Cortex of kidney (tissue), 1 donor: ENCODE results near the gene GPC5.
"Not testable (repeated sequence)": the region's sequence is repeated elsewhere in the genome, so short reads cannot be mapped to it uniquely, and the experiment has no call there.

Experiments
- DNase-seq: peaks from one replicate; lab custom pipeline; 2025; lab: John Stamatoyannopoulos, UW

Gene GPC5

GRCh38 chr13:91652404-91653301, 254.2 kb downstream of the GPC5 start:
- DNase-seq, result no peak

GRCh38 chr13:91655731-91656130, 257.3 kb downstream of the GPC5 start:
- no peak for DNase-seq

GRCh38 chr13:91657283-91657682, 258.9 kb downstream of the GPC5 start:
- no peak for DNase-seq

GRCh38 chr13:91659256-91660075, 261.0 kb downstream of the GPC5 start:
- no peak for DNase-seq

GRCh38 chr13:91660076-91660415, 261.6 kb downstream of the GPC5 start:
- DNase-seq, result no peak

- DNase-seq, result no peak
Measured at GRCh38 chr13:91661692-91662490, 263.5 kb downstream of the GPC5 start.

- DNase-seq, result no peak
Measured at GRCh38 chr13:91664039-91664438, 265.6 kb downstream of the GPC5 start.

GRCh38 chr13:91667486-91667885, 269.1 kb downstream of the GPC5 start:
- DNase-seq, result no peak

- DNase-seq, result no peak
Measured at GRCh38 chr13:91668866-91669495, 270.6 kb downstream of the GPC5 start.

- DNase-seq, result not testable (repeated sequence)
Measured at GRCh38 chr13:91674347-91674746, 275.9 kb downstream of the GPC5 start.

- no peak for DNase-seq
Measured at GRCh38 chr13:91684746-91685145, 286.3 kb downstream of the GPC5 start.

GRCh38 chr13:91690944-91691343, 292.5 kb downstream of the GPC5 start:
- no peak for DNase-seq

- DNase-seq, result no peak
Measured at GRCh38 chr13:91693466-91693865, 295.0 kb downstream of the GPC5 start.

GRCh38 chr13:91698308-91698707, 299.9 kb downstream of the GPC5 start:
- no peak for DNase-seq

GRCh38 chr13:91698767-91699166, 300.3 kb downstream of the GPC5 start:
- no peak for DNase-seq

- no peak for DNase-seq
Measured at GRCh38 chr13:91699863-91700262, 301.4 kb downstream of the GPC5 start.

- no peak for DNase-seq
Measured at GRCh38 chr13:91701975-91702374, 303.6 kb downstream of the GPC5 start.

GRCh38 chr13:91702411-91702810, 304.0 kb downstream of the GPC5 start:
- DNase-seq, result no peak

GRCh38 chr13:91704398-91704797, 306.0 kb downstream of the GPC5 start:
- no peak for DNase-seq

GRCh38 chr13:91708558-91708957, 310.1 kb downstream of the GPC5 start:
- no peak for DNase-seq

- DNase-seq, result no peak
Measured at GRCh38 chr13:91709180-91709579, 310.8 kb downstream of the GPC5 start.

GRCh38 chr13:91710733-91711132, 312.3 kb downstream of the GPC5 start:
- no peak for DNase-seq
